Measurements from ENCODE around the gene RPS15.

DNA sequence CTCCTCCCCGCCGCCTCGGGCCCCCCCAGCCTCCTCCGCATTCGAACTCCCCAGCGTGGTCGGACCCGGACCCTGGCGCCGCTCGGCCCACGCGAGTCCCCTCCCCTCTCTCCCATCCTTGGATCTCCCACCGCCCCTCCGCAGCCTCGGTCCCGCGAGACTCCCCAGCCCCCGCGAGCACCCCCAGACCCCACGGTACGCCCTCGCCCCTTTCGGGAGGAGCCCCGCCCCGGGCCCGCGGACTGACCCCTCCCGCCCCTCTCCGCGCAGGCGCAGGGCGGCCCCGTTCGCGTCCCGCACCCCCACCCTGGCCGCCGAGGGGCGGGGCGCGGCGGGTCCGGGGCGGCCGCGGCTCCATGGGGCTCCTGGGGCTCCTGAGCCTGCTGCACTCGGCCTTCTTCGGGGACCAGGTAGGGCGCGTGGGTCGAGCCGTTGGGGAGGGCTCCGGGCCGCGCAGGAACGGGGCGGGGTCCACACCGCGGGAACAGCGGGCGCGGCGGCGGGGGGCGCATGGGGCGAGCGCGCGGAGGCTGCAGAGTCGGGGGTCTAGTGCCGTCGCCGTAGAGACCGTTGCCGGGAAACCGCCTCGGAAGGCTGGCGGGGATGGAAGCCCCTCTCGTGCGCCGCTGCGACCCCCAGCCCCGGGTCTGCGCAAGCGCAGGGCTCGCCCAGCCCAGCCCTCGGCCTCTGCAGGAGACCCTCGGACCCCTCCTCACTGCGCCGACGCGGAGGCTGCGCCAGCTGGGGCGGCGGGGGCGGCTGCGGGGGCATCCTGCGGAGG, 7.9 kb downstream of the RPS15 start:
- TF ChIP-seq, protein P1, sequence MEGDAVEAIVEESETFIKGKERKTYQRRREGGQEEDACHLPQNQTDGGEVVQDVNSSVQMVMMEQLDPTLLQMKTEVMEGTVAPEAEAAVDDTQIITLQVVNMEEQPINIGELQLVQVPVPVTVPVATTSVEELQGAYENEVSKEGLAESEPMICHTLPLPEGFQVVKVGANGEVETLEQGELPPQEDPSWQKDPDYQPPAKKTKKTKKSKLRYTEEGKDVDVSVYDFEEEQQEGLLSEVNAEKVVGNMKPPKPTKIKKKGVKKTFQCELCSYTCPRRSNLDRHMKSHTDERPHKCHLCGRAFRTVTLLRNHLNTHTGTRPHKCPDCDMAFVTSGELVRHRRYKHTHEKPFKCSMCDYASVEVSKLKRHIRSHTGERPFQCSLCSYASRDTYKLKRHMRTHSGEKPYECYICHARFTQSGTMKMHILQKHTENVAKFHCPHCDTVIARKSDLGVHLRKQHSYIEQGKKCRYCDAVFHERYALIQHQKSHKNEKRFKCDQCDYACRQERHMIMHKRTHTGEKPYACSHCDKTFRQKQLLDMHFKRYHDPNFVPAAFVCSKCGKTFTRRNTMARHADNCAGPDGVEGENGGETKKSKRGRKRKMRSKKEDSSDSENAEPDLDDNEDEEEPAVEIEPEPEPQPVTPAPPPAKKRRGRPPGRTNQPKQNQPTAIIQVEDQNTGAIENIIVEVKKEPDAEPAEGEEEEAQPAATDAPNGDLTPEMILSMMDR (IDR thresholded peaks at IDR 0.05), result no peak
- peak; percentile 1 for TF ChIP-seq EZH2 (IDR thresholded peaks at IDR 0.05)
- no peak for TF ChIP-seq EZH2phosphoT487 (IDR thresholded peaks at IDR 0.05)

Data from neural progenitor cell (in vitro differentiated cells).